PC-3 (cell line): Measurements from ENCODE around the gene MGMT. TPM values are rescaled to one million over a fixed set of nuclear protein-coding genes. Genes with fewer than 3 reads are reported as not detected.

Experiments used
- ATAC-seq: fragments of 200-7000 bp; cut with Tn5 transposase; 2 replicates; pipeline ENCODE4 v1.9.1; 2020; ENCODE audit warnings: mild to moderate bottlenecking, moderate library complexity
- BruUV-seq: library from RNA; stranded (reverse); fragments of 400-500 nt; replicated peaks from 2 replicates; lab custom pipeline; 2021; lab: Mats Ljungman, UMichigan
- CTCF ChIA-PET: fragments of 300-600 bp; sonication (Branson Sonifier 250); formaldehyde crosslinking; loops from one replicate; lab custom pipeline; 2022; ENCODE audit warnings: antibody characterized with exemption; lab: Charles Lee
- POLR2A ChIA-PET: fragments of 300-600 bp; sonication (Branson Sonifier 250); formaldehyde crosslinking; loops from one replicate; lab custom pipeline; 2022; ENCODE audit warnings: antibody characterized with exemption; ENCODE audit not compliant: unreplicated experiment; lab: Charles Lee
- DNase-seq: peaks from one replicate; pipeline ENCODE4 v3.0.0-alpha.2; 2015
- H2AFZ ChIP-seq: fragments of 300-600 bp; sonication (generic); 2 replicates; pipeline ENCODE4 v1.6.0; 2016; ENCODE audit warnings: antibody characterized with exemption, low read length
- H3F3A ChIP-seq: fragments of 300-600 bp; sonication (generic); one replicate; pipeline ENCODE4 v1.6.0; 2017; ENCODE audit warnings: antibody characterized with exemption, low read length, control low read depth, mild to moderate bottlenecking; ENCODE audit not compliant: unreplicated experiment
- H3K27ac ChIP-seq: fragments of 300-600 bp; sonication (generic); 2 replicates; pipeline ENCODE4 v1.5.1; 2016; ENCODE audit warnings: mild to moderate bottlenecking, low read length
- H3K27me3 ChIP-seq: fragments of 300-600 bp; sonication (generic); 2 replicates; pipeline ENCODE4 v1.6.1; 2016; ENCODE audit warnings: low read length, mixed read lengths
- H3K36me3 ChIP-seq: fragments of 300-600 bp; sonication (generic); 2 replicates; pipeline ENCODE4 v1.6.1; 2016; ENCODE audit warnings: low read depth, mixed run types, low read length, mixed read lengths
- H3K4me1 ChIP-seq: fragments of 300-600 bp; sonication (generic); 2 replicates; pipeline ENCODE4 v1.5.1; 2016; ENCODE audit warnings: low read length; ENCODE audit not compliant: insufficient read depth
- H3K4me2 ChIP-seq: fragments of 300-600 bp; sonication (generic); 2 replicates; pipeline ENCODE4 v1.6.0; 2016; ENCODE audit warnings: low read length
- H3K4me3 ChIP-seq: fragments of 300-600 bp; sonication (generic); 2 replicates; pipeline ENCODE4 v1.5.1; 2016; ENCODE audit warnings: mild to moderate bottlenecking, low read length, mixed read lengths
- H3K79me2 ChIP-seq: fragments of 300-600 bp; sonication (generic); 2 replicates; pipeline ENCODE4 v1.6.1; 2017; ENCODE audit warnings: low read length, mixed read lengths
- H3K9ac ChIP-seq: fragments of 300-600 bp; sonication (generic); 2 replicates; pipeline ENCODE4 v1.6.0; 2016; ENCODE audit warnings: mild to moderate bottlenecking, low read length
- H3K9me2 ChIP-seq: fragments of 300-600 bp; sonication (generic); replicated peaks from 2 replicates; pipeline ENCODE4 v1.6.1; 2016; ENCODE audit warnings: mixed run types, low read length, mixed read lengths
- H3K9me3 ChIP-seq: fragments of 300-600 bp; sonication (generic); 2 replicates; pipeline ENCODE4 v1.6.1; 2016; ENCODE audit warnings: low read length, mixed read lengths
- H4K20me1 ChIP-seq: fragments of 300-600 bp; sonication (generic); 2 replicates; pipeline ENCODE4 v1.6.1; 2016; ENCODE audit warnings: low read length, mixed read lengths
- EZH2 ChIP-seq: fragments of 300-600 bp; sonication (generic); IDR thresholded peaks from one replicate; pipeline ENCODE4 v1.6.1; 2017; ENCODE audit warnings: antibody characterized with exemption, mild to moderate bottlenecking, low read length; ENCODE audit not compliant: unreplicated experiment
- EZH2phosphoT487 ChIP-seq: fragments of 300-600 bp; sonication (generic); IDR thresholded peaks from 2 replicates; pipeline ENCODE4 v1.6.1; 2018; ENCODE audit warnings: mild to moderate bottlenecking, antibody characterized with exemption, low read length, borderline replicate concordance
- intact Hi-C: fragments of 100-400 bp; cut with micrococcal nuclease; formaldehyde crosslinking; loops from 2 replicates; pipeline ENCODE4 v1.9.0; 2023
- total RNA-seq: library from RNA; depleted of rRNA; stranded (reverse); fragments of >200 nt; gene quantifications from 2 replicates; pipeline ENCODE4 v1.2.3, GENCODE V29; 2014
- TF ChIP-seq, protein P1 (sequence below): fragments of 300-600 bp; sonication (generic); conservative IDR thresholded peaks from 2 replicates; pipeline ENCODE4 v1.5.1; 2017; ENCODE audit warnings: antibody characterized with exemption, low read depth, mild to moderate bottlenecking, low read length

MGMT gene
- total RNA-seq, 1 experiment from 2014 or later, result 19.8 TPM

GRCh38 chr10:129550076-129550475 lies 83.0 kb downstream of the MGMT start:
- ChIA-PET POLR2A (no interaction called here), CTCF (no interaction called here)
- H3K4me2 ChIP-seq, result no peak overlapping the region
- H2AFZ ChIP-seq, result no peak overlapping the region
- peaks cover 6% of the 10 kb centered on the region for H3K4me1 ChIP-seq
- H3K79me2 ChIP-seq, result no peaks in the 10 kb centered on the region
- no TSS peak for BruUV-seq
- no peaks in the 10 kb centered on the region for H3F3A ChIP-seq
- no peak for TF ChIP-seq EZH2
- no peak for TF ChIP-seq EZH2phosphoT487
- TF ChIP-seq, protein P1, sequence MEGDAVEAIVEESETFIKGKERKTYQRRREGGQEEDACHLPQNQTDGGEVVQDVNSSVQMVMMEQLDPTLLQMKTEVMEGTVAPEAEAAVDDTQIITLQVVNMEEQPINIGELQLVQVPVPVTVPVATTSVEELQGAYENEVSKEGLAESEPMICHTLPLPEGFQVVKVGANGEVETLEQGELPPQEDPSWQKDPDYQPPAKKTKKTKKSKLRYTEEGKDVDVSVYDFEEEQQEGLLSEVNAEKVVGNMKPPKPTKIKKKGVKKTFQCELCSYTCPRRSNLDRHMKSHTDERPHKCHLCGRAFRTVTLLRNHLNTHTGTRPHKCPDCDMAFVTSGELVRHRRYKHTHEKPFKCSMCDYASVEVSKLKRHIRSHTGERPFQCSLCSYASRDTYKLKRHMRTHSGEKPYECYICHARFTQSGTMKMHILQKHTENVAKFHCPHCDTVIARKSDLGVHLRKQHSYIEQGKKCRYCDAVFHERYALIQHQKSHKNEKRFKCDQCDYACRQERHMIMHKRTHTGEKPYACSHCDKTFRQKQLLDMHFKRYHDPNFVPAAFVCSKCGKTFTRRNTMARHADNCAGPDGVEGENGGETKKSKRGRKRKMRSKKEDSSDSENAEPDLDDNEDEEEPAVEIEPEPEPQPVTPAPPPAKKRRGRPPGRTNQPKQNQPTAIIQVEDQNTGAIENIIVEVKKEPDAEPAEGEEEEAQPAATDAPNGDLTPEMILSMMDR, result no peak
- H3K27ac ChIP-seq, result no peak overlapping the region
- intact Hi-C loops, result no loop called here
- no peak for ATAC-seq
- H3K9me3 ChIP-seq, result no peaks in the 10 kb centered on the region
- DNase-seq, result no peak
- H3K27me3 ChIP-seq, result no peaks in the 10 kb centered on the region
- H3K4me3 ChIP-seq, result no peak overlapping the region
- H3K9me2 ChIP-seq, result no peaks in the 10 kb centered on the region
- no peak overlapping the region for H3K9ac ChIP-seq
- H4K20me1 ChIP-seq, result no peaks in the 10 kb centered on the region
- H3K36me3 ChIP-seq, result no peaks in the 10 kb centered on the region

DNA sequence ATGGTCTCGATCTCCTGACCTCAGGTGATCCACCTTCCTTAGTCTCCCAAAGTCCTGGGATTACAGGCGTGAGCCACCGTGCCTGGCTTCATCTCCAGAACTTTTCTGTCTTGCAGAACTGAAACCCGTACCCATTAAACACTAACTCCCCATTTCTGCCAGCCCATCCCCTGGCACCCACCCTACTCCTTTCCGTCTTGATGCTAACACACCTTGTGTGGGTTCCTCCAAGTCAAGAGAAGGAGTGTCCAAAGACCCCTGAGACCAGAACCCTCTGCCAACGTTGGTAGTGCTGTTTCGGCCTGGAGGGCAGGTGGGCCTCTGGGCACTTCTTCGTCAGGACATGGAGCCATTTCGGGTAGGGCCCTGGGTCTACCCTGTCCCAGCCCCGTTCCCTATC lies 83.6 kb downstream of the MGMT start:
- Histone ChIP-seq H3K4me2 (no peak overlapping the region), H3F3A (no peaks in the 10 kb centered on the region), H3K9me3 (no peaks in the 10 kb centered on the region), H3K4me1 (peaks cover under 1% of the 10 kb centered on the region; the same call in 1 of the 2 replicates), H3K36me3 (no peaks in the 10 kb centered on the region), H4K20me1 (no peaks in the 10 kb centered on the region), H3K27me3 (no peaks in the 10 kb centered on the region), H3K27ac (no peak overlapping the region), H3K4me3 (no peak overlapping the region), H3K9me2 (no peaks in the 10 kb centered on the region), H3K79me2 (no peaks in the 10 kb centered on the region), H3K9ac (no peak overlapping the region), H2AFZ (no peak overlapping the region)
- intact Hi-C loops, result no loop called here
- ATAC-seq (no peak), DNase-seq (no peak)
- BruUV-seq, result no TSS peak
- POLR2A ChIA-PET, result no interaction called here
- TF ChIP-seq EZH2 (no peak), EZH2phosphoT487 (no peak)
- TF ChIP-seq, protein P1, result no peak
- CTCF ChIA-PET, result no interaction called here

DNA sequence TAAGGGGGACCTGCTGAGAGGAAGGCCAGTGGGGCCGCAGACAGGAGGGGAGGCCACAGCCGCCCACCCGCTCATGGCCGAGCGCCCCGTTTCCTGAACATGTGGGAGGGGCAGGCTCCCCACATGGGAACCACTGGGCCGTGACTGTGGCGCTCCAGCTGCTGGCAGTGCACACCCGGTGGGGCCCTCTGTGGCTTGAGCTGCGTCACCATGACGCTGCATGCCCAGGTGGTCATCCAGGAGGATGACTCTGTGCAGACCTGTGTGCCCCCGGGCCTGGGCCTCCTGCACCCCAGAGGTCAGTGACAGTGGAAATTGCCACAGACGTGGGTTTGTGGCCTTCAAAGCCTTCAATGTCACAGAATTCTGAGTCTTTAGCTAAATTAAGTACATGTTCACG lies 85.1 kb downstream of the MGMT start:
- BruUV-seq, result no TSS peak
- no peaks in the 10 kb centered on the region for H3K9me2 ChIP-seq
- no peaks in the 10 kb centered on the region for H3K36me3 ChIP-seq
- no peak for DNase-seq
- TF ChIP-seq EZH2phosphoT487 (no peak), EZH2 (no peak)
- TF ChIP-seq, protein P1, result no peak
- ChIA-PET POLR2A (no interaction called here), CTCF (no interaction called here)
- no peak for ATAC-seq
- no peaks in the 10 kb centered on the region for H3F3A ChIP-seq
- H3K9ac ChIP-seq, result no peak overlapping the region
- no peaks in the 10 kb centered on the region for H4K20me1 ChIP-seq
- H3K79me2 ChIP-seq, result no peaks in the 10 kb centered on the region
- no peak overlapping the region for H3K4me2 ChIP-seq
- H3K9me3 ChIP-seq, result no peaks in the 10 kb centered on the region
- H3K4me3 ChIP-seq, result no peak overlapping the region
- no peak overlapping the region for H3K27ac ChIP-seq
- intact Hi-C loops, result no loop called here
- no peaks in the 10 kb centered on the region for H3K4me1 ChIP-seq
- H2AFZ ChIP-seq, result no peak overlapping the region
- H3K27me3 ChIP-seq, result no peaks in the 10 kb centered on the region
